ENCODE measurements around the gene OR6B2. TPM values are rescaled to one million over a fixed set of nuclear protein-coding genes. Genes with fewer than 3 reads are reported as not detected.

The OR6B2 gene
- total RNA-seq, 2 experiments from 2014 or later = not detected

GRCh38 chr2:239991689-239992314 lies 38.4 kb downstream of the OR6B2 start:
- BruUV-seq (replicated peaks) = no TSS peak
- H3K27ac ChIP-seq (ENCODE audit: low read depth, low read length, poor library complexity, severe bottlenecking) = no peak overlapping the region

GRCh38 chr2:239990966-239991365 lies 39.3 kb downstream of the OR6B2 start:
- peaks cover 84% of the 10 kb centered on the region for H3K36me3 ChIP-seq (ENCODE audit: insufficient read depth, low read length)
- no peaks in the 10 kb centered on the region for H3K4me1 ChIP-seq (ENCODE audit: insufficient read depth, low read length, poor library complexity, severe bottlenecking)
- BruUV-seq (replicated peaks) = no TSS peak
- no peak overlapping the region for H3K27ac ChIP-seq (ENCODE audit: low read depth, low read length, poor library complexity, severe bottlenecking)
- no peaks in the 10 kb centered on the region for H3K79me2 ChIP-seq (ENCODE audit: insufficient read depth, low read depth, low read length)
- no peaks in the 10 kb centered on the region for H3K9me3 ChIP-seq (ENCODE audit: low read length)
- ChIA-PET POLR2A (interaction anchor here (0.7 kb wide), 1 partner anchor 97 kb away, joined by 3 read pairs; no protein-coding TSS in a partner anchor), CTCF (ENCODE audit: unreplicated experiment) (interaction anchor here (1.4 kb wide), 1 partner anchor 31 kb away, joined by 3 read pairs; no protein-coding TSS in a partner anchor)
- intact Hi-C loops (cut with micrococcal nuclease; ENCODE audit: unreplicated experiment) = no loop called here
- H2AFZ ChIP-seq (ENCODE audit: low read length) = no peak overlapping the region
- H4K20me1 ChIP-seq (ENCODE audit: insufficient read depth, low read length) = peaks cover 3% of the 10 kb centered on the region; the same call in 1 of the 2 replicates
- no peak overlapping the region for H3K4me3 ChIP-seq (ENCODE audit: low read depth, low read length, poor library complexity, severe bottlenecking)
- no peak overlapping the region for H3K4me2 ChIP-seq (ENCODE audit: low read length)
- H3K9me2 ChIP-seq (ENCODE audit: insufficient read depth, low read length) = no peaks in the 10 kb centered on the region
- DNase-seq (ENCODE audit: low spot score) = no peak
- TF ChIP-seq EZH2phosphoT487 (IDR thresholded peaks at IDR 0.05; ENCODE audit: borderline replicate concordance, low read depth, low read length) = no peak
- TF ChIP-seq, protein P1, sequence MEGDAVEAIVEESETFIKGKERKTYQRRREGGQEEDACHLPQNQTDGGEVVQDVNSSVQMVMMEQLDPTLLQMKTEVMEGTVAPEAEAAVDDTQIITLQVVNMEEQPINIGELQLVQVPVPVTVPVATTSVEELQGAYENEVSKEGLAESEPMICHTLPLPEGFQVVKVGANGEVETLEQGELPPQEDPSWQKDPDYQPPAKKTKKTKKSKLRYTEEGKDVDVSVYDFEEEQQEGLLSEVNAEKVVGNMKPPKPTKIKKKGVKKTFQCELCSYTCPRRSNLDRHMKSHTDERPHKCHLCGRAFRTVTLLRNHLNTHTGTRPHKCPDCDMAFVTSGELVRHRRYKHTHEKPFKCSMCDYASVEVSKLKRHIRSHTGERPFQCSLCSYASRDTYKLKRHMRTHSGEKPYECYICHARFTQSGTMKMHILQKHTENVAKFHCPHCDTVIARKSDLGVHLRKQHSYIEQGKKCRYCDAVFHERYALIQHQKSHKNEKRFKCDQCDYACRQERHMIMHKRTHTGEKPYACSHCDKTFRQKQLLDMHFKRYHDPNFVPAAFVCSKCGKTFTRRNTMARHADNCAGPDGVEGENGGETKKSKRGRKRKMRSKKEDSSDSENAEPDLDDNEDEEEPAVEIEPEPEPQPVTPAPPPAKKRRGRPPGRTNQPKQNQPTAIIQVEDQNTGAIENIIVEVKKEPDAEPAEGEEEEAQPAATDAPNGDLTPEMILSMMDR (conservative IDR thresholded peaks at IDR 0.05; ENCODE audit: low read length) = no peak

More at GRCh38 chr2:239991689-239992314, 38.4 kb downstream of the OR6B2 start:
- TF ChIP-seq, protein P1 (conservative IDR thresholded peaks at IDR 0.05; ENCODE audit: low read length) = peak; percentile 98
- TF ChIP-seq EZH2phosphoT487 (IDR thresholded peaks at IDR 0.05; ENCODE audit: borderline replicate concordance, low read depth, low read length) = no peak
- no peaks in the 10 kb centered on the region for H3K4me1 ChIP-seq (ENCODE audit: insufficient read depth, low read length, poor library complexity, severe bottlenecking)
- H3K9me2 ChIP-seq (ENCODE audit: insufficient read depth, low read length) = no peaks in the 10 kb centered on the region
- H2AFZ ChIP-seq (ENCODE audit: low read length) = no peak overlapping the region
- H3K79me2 ChIP-seq (ENCODE audit: insufficient read depth, low read depth, low read length) = no peaks in the 10 kb centered on the region
- ChIA-PET CTCF (ENCODE audit: unreplicated experiment) (interaction anchor here (1.4 kb wide), 1 partner anchor 30 kb away, joined by 3 read pairs; no protein-coding TSS in a partner anchor), POLR2A (no interaction called here)
- peaks cover 3% of the 10 kb centered on the region; the same call in 1 of the 2 replicates for H4K20me1 ChIP-seq (ENCODE audit: insufficient read depth, low read length)
- peak; percentile 62 for DNase-seq (ENCODE audit: low spot score)
- H3K9me3 ChIP-seq (ENCODE audit: low read length) = no peaks in the 10 kb centered on the region
- intact Hi-C loops (cut with micrococcal nuclease; ENCODE audit: unreplicated experiment) = no loop called here
- H3K36me3 ChIP-seq (ENCODE audit: insufficient read depth, low read length) = peaks cover 83% of the 10 kb centered on the region
- no peak overlapping the region for H3K4me3 ChIP-seq (ENCODE audit: low read depth, low read length, poor library complexity, severe bottlenecking)
- no peak overlapping the region for H3K4me2 ChIP-seq (ENCODE audit: low read length)

- no peak for DNase-seq (ENCODE audit: low spot score)
- no peaks in the 10 kb centered on the region for H3K79me2 ChIP-seq (ENCODE audit: insufficient read depth, low read depth, low read length)
- peaks cover 92% of the 10 kb centered on the region for H3K36me3 ChIP-seq (ENCODE audit: insufficient read depth, low read length)
- H3K27ac ChIP-seq (ENCODE audit: low read depth, low read length, poor library complexity, severe bottlenecking) = no peak overlapping the region
- intact Hi-C loops (cut with micrococcal nuclease; ENCODE audit: unreplicated experiment) = no loop called here
- H4K20me1 ChIP-seq (ENCODE audit: insufficient read depth, low read length) = no peaks in the 10 kb centered on the region
- no peaks in the 10 kb centered on the region for H3K9me3 ChIP-seq (ENCODE audit: low read length)
- POLR2A ChIA-PET = no interaction called here
- BruUV-seq (replicated peaks) = no TSS peak
- H3K4me2 ChIP-seq (ENCODE audit: low read length) = no peak overlapping the region
- no peaks in the 10 kb centered on the region for H3K4me1 ChIP-seq (ENCODE audit: insufficient read depth, low read length, poor library complexity, severe bottlenecking)
- CTCF ChIA-PET (ENCODE audit: unreplicated experiment) = no interaction called here
- TF ChIP-seq, protein P1 (conservative IDR thresholded peaks at IDR 0.05; ENCODE audit: low read length) = no peak
- no peak for TF ChIP-seq EZH2phosphoT487 (IDR thresholded peaks at IDR 0.05; ENCODE audit: borderline replicate concordance, low read depth, low read length)
- no peak overlapping the region for H3K4me3 ChIP-seq (ENCODE audit: low read depth, low read length, poor library complexity, severe bottlenecking)
- no peak overlapping the region for H2AFZ ChIP-seq (ENCODE audit: low read length)
- H3K9me2 ChIP-seq (ENCODE audit: insufficient read depth, low read length) = no peaks in the 10 kb centered on the region
These were observed 44.9 kb downstream of the OR6B2 start for GRCh38 chr2:239985356-239985755.

Data from OCI-LY7 (cell line).